HG03342 (cell line): Measurements from ENCODE around the gene HERPUD2.
"Not testable (repeated sequence)": the region's sequence is repeated elsewhere in the genome, so short reads cannot be mapped to it uniquely, and the experiment has no call there.

Experiments used
- ATAC-seq: cut with Tn5 transposase; IDR thresholded peaks from one replicate; pipeline ENCODE4 v1.9.1; 2021; ENCODE audit warnings: mild to moderate bottlenecking, moderate library complexity; ENCODE audit not compliant: unreplicated experiment

HERPUD2 gene

DNA sequence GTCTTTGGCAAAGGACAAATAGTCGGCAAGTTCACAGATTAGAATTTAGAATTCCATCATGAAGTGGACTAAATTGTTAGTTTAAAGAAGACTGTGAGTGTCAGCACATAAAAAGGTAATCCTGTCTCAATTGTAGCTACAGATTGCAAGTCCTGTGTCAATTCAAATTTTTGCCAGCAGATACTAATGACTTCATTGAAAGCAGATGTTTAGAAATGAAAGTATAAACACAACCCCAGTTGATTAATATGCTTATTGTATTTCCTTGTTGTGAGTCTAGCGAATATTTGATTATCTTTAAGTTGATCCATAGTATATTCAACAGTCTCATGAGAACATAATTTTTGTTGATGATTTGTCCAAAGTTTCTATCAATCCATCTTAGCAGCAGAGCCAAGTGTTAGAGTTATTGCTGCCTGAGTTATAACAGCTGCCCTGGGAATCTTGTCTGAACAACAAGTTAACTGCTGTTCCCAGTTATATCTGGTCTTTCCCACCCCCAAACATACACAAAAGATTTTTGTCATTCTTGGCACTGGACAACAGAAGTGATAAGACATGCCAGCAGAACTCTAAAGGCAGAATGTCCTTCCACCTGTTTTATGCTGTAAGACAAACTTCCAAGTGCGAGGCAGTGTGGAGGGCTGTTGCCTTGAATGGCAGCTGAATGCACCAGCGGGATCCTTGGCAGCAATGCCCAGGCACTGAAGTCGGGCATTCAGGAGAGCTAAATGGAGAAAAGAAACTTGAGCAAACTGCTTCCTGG lies 21.3 kb upstream of the HERPUD2 start:
- ATAC-seq, result no peak

DNA sequence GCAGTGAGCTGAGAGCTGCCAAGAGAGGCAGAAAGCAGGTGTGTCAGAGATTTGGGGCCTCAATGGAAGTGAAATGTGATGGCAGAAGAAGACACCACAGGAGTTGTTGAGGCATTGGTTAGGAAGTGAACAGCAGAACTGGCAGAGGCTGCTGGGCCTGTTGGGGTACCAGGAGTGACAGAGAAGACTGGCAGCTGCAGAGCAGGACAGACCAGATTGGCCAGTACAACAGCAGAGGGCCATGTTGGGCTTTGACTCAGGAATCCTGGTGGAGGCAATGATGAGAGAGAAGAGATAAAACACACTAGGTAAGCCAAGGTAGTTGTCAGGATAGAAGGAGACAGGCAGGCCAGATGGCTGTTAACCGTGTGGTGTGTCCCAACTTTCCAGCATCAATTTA lies 19.9 kb upstream of the HERPUD2 start:
- no peak for ATAC-seq

- ATAC-seq, result no peak
Observed at GRCh38 chr7:35714407-35714806, 19.5 kb upstream of the HERPUD2 start.

GRCh38 chr7:35712563-35713226 lies 17.8 kb upstream of the HERPUD2 start:
- ATAC-seq, result no peak

DNA sequence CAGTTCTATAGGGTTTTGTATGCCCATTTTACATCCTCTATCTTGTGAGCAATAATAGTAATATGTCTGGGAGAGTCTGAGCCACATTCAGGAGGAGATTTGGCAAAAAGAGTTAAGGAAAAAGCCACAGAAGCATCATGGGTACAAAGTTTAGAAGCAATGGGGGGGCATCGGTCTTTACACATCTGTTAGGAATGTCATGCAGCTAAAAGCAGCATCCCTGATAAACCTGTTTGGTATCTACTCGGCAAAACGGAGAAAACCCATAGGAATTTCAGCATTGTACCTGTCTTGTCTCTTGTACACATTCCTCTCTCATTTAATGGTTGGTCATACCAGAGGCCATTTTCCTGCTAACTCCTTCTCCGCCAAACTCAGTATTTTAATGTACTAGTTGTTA lies 12.5 kb upstream of the HERPUD2 start:
- no peak for ATAC-seq

GRCh38 chr7:35705932-35706461 lies 11.1 kb upstream of the HERPUD2 start:
- no peak for ATAC-seq

- no peak for ATAC-seq
Observed at GRCh38 chr7:35704261-35704660, 9.3 kb upstream of the HERPUD2 start.

DNA sequence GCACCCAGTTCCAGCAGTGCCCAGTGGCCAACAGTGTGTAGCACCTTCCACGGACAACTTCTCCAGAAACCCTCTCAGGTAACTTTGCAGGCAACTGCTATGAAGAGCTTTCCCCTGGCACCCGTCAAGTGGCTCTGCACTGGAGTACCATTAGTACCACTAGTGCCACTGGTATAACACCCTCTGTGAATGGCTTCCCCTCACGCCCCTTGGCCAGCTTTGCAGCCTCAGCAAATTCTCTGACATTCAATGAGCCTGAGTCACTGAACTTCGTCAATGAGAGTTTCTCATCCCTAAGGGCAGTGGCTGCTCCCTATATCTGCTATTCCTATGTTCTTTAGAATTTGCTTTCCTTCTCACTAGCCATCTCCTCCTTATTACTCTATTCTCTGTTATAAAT lies 7.6 kb upstream of the HERPUD2 start:
- ATAC-seq, result no peak

GRCh38 chr7:35701287-35701900 lies 6.5 kb upstream of the HERPUD2 start:
- ATAC-seq, result peak; percentile 84

GRCh38 chr7:35700865-35701264 lies 5.9 kb upstream of the HERPUD2 start:
- ATAC-seq, result no peak

DNA sequence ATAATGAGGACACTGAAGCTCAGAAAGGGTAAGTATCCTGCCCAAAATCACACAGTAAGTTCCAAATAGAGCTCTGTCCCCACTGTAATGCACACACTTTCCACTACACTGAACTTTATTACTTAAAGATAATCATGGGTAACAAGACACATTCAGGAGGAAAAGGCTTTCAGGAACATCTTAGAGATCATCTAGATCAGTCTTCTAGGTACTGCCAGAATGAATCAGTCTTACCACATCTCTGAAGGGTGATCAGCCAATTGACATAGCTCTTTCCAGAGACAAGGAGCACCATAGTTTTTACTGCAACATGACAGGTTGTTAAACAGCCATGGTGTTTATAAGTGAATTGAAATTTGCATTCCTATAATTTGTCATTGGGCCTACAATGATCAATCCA lies 5.4 kb upstream of the HERPUD2 start:
- ATAC-seq, result no peak

DNA sequence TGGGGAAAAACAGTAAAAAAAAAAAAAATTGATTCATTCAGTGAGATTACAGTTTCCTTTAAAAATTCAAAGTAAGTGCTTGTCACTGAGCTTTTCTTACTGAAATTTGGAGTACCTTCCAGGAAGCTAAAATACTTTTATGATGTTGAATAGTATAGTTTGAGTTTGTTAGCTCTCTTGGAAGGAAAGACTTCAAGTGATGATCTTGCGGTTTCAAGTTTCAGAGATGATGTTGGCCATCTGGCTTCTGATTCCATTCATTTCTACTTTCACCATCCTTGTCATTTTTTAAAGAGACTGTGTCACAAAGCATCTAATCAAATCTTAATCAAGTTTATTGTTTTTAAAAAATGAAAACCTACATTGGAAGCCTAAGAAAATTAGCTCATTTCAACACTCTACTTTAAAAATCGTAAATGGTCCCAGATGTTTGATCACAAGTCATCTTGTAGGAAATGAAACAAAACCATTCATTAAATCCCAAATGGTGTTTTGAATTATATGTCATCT lies 4.9 kb upstream of the HERPUD2 start:
- ATAC-seq, result no peak

DNA sequence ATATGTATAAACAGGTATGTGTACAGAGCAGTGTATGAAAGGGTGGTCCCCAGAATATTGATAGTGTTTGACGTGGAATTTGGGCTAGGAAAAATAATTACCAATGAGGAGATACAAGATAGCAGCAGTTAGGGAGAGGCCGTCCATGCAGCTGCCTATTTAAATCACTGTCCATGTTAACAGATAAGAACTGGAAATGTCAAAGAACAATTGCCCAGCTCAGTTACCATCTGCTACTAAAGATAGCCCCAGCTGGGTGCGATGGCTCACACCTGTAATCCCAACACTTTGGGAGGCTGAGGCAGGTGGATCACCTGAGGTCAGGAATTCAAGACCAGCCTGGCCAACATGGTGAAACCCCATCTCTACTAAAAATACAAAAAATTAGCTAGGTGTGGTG lies 3.4 kb upstream of the HERPUD2 start:
- ATAC-seq, result not testable (repeated sequence)

DNA sequence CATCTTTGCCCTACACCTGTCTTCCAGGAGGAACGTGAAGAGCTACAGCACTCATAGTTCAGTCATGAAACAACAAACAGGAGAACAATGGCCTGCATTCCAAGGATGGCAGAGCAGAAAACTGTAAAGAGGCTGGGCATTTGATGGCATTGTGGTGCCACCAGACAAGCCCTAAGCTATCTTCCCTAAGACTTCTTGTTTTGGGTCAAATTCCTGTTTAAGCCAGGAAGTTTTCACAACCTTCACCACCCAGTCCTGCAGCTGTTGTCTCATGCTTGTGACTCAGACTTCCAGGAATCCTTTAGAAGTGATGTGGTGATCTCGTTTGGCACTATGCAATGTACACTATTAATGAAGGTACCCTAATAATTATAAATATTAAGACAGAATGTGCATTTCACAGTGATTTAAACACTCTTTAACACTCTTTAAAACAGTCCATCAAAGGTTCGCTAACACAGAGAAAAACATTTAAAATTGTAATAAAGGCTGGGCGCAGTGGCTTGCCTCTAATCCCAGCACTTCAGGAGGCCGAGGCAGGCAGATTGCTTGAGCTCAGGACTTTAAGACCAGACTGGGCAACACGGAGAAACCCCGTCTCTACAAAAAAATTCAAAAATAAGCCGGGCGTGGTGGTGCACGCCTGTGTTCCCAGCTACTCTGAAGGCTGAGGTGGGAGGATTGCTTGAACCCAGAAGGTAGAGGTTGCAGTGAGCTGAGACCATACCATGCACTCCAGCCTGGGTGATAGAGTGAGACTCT lies 2.7 kb upstream of the HERPUD2 start:
- no peak for ATAC-seq

DNA sequence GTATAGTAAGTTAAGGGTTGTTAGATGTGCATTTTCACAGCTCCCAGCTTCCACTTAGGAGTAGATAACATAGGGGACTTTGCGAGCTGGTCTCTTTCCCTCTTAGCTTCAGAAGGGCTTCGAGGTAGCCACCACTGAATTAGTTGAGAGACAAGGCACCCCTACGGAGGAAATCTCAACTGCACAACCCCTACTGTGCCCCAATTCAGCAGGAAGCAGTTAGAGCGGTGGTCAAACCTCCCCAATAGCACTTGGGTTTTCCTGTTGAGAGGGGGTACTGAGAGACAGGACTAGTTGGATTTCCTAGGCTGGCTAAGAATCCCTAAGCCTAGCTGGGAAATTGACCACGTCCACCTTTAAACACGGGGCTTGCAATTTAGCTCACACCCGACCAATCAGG lies 1.1 kb upstream of the HERPUD2 start:
- no peak for ATAC-seq

DNA sequence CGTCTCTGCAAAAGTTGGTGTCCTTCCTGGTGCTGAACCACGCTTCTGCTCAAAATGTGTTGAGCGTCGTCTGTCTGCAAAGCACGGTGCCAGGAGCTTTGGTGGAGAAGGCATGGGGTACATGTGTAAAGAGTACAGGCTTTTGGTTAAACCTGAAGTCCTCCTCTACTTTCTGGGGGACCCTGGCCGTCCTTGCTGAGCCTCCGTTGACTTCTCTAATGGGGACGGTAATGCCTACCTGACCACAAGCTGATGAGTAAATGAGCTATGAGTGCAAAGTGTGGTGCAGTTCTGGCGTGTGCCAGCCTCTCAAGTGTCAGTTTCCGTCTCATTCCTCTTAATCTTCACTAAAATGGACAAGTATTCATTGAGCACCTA lies 527 bp upstream of the HERPUD2 start:
- ATAC-seq, result peak; percentile 3

DNA sequence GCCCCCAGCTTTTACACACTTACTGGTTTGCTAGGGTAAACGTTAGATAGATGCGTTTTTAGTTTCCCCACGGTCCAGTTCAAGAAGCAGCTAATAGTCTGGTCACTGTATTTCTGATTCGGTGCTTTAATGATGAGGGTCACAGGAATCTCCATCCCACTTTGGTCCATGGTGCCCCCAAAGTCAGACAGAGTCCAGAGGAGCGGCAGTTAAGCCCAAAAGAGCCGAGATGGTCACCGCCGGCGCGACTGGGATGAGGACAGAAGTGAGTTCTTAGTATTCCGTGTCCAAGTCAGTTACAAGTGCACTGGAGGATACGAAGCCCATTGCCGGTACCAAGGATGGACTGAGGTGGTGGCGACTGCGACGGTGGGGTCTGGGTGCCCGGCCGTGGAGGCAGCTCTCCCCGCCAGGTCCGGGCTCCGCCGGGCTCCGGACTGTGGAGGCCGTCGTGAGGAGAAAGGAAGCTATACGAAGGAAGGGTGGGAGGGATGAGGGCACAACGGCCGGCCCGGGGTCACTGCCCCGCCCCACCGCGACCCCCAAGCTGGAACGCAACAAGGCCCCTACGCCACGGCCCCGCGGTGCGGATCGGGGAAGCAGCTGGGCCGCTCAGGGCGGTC lies 663 bp downstream of the HERPUD2 start:
- ATAC-seq, result peak; percentile 10

DNA sequence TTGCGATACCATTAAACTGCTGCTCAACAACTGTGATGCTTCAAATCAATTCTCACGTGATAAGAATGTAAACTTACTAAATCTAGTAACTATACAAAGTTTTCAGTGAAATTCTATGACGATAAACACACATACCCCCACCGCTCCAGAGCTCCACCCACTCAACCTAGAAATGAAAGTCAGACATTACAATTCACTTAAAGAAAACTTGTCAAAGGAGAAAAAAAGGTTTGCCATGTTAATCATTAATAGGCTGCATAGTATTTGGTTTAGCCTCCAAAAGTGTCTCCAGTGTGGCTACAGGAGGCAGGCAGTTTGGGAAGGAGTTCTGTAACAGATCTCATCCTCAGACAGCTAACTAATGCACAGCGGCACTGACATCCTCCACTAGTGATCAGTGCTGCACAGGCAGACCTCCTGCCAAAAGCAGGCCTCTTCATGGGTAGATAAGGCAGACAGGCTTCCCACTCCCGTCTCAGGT lies 3.1 kb downstream of the HERPUD2 start:
- ATAC-seq, result peak; percentile 21

GRCh38 chr7:35691366-35691765 lies 3.6 kb downstream of the HERPUD2 start:
- ATAC-seq, result no peak

DNA sequence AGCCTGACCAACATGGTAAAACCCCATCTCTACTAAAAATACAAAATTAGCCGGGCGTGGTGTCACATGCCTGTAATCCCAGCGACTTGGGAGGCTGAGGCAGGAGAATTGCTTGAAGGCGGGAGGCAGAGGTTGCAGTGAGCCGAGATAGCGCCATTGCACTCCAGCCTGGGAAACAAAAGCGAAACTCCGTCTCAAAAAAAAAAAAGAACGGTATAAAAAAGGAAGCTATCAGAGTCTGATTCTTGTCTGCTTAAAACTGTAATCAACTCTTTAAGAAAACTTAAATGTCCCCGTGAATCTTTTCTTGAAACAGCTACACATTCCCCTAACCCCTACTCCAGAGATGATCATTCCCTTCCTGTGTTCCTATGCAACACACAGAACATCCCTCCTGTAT lies 4.3 kb downstream of the HERPUD2 start:
- not testable (repeated sequence) for ATAC-seq
